Astrocyte (in vitro differentiated cells and primary cell): Measurements from ENCODE around the gene TUBA8. TPM values are rescaled to one million over a fixed set of nuclear protein-coding genes. Genes with fewer than 3 reads are reported as not detected.
"Not testable (repeated sequence)": the region's sequence is repeated elsewhere in the genome, so short reads cannot be mapped to it uniquely, and the experiment has no call there.

Source experiments
- DNase-seq: peaks from one replicate; pipeline ENCODE4 v3.0.0-alpha.2; 2010; ENCODE audit warnings: low read depth
- FAIRE-seq: peaks from 2 replicates; lab custom pipeline; 2011; peaks lifted over from hg19 to GRCh38; lab: Jason Lieb, UNC
- H2AFZ ChIP-seq: 2 replicates; pipeline ENCODE4 v1.6.0; 2012; ENCODE audit warnings: low read depth, low read length, inconsistent platforms
- H3K27ac ChIP-seq: 2 replicates; pipeline ENCODE4 v1.5.1; 2011; ENCODE audit warnings: low read depth, low read length, inconsistent platforms
- H3K27me3 ChIP-seq: 2 replicates; pipeline ENCODE4 v1.6.0; 2011; ENCODE audit warnings: low read length, inconsistent platforms; ENCODE audit not compliant: insufficient read depth
- H3K36me3 ChIP-seq: 2 replicates; pipeline ENCODE4 v1.5.1; 2011; ENCODE audit warnings: low read length, inconsistent platforms; ENCODE audit not compliant: insufficient read depth
- H3K4me1 ChIP-seq: 2 replicates; pipeline ENCODE4 v1.5.1; 2011; ENCODE audit warnings: low read length, inconsistent platforms; ENCODE audit not compliant: insufficient read depth
- H3K4me2 ChIP-seq: 2 replicates; pipeline ENCODE4 v1.6.0; 2012; ENCODE audit warnings: low read length, inconsistent platforms
- H3K4me3 ChIP-seq: 2 replicates; pipeline ENCODE4 v1.5.1; 2011; ENCODE audit warnings: low read depth, mild to moderate bottlenecking, low read length, inconsistent platforms; ENCODE audit not compliant: insufficient read depth
- H3K79me2 ChIP-seq: 2 replicates; pipeline ENCODE4 v1.6.0; 2012; ENCODE audit warnings: mild to moderate bottlenecking, low read length, inconsistent platforms; ENCODE audit not compliant: insufficient read depth
- H3K9ac ChIP-seq: 2 replicates; pipeline ENCODE4 v1.6.0; 2012; ENCODE audit warnings: mild to moderate bottlenecking, low read length, inconsistent platforms
- H3K9me3 ChIP-seq: 2 replicates; pipeline ENCODE4 v1.5.1; 2012; ENCODE audit warnings: low read depth, mild to moderate bottlenecking, low read length, inconsistent platforms; ENCODE audit not compliant: insufficient read depth
- H4K20me1 ChIP-seq: 2 replicates; pipeline ENCODE4 v1.6.0; 2012; ENCODE audit warnings: low read length, inconsistent platforms; ENCODE audit not compliant: insufficient read depth
- H3K27ac Mint-ChIP-seq: one replicate; pipeline ENCODE4 v1.8.0; 2021; ENCODE audit warnings: mild to moderate bottlenecking, mixed read lengths; ENCODE audit not compliant: unreplicated experiment
- H3K27me3 Mint-ChIP-seq: one replicate; pipeline ENCODE4 v1.8.0; 2021; ENCODE audit warnings: low read depth, mixed read lengths; ENCODE audit not compliant: unreplicated experiment
- H3K36me3 Mint-ChIP-seq: one replicate; pipeline ENCODE4 v1.8.0; 2021; ENCODE audit warnings: low read depth, mixed read lengths; ENCODE audit not compliant: unreplicated experiment
- H3K4me1 Mint-ChIP-seq: one replicate; pipeline ENCODE4 v1.8.0; 2021; ENCODE audit warnings: low read depth, mixed read lengths; ENCODE audit not compliant: unreplicated experiment
- H3K4me3 Mint-ChIP-seq: one replicate; pipeline ENCODE4 v1.8.0; 2021; ENCODE audit warnings: mild to moderate bottlenecking, moderate library complexity, mixed read lengths; ENCODE audit not compliant: unreplicated experiment
- H3K9me3 Mint-ChIP-seq: one replicate; pipeline ENCODE4 v1.8.0; 2021; ENCODE audit warnings: mild to moderate bottlenecking, mixed read lengths; ENCODE audit not compliant: unreplicated experiment
- EZH2 ChIP-seq: IDR thresholded peaks from 2 replicates; pipeline ENCODE4 v1.6.1; 2012; ENCODE audit warnings: mild to moderate bottlenecking, low read length, inconsistent platforms; ENCODE audit not compliant: insufficient read depth
- total RNA-seq: library from RNA; stranded (reverse); gene quantifications from 2 replicates; pipeline ENCODE4 v1.2.1, GENCODE V29; 2021
- TF ChIP-seq, protein P1 (sequence below): IDR thresholded peaks from 2 replicates; pipeline ENCODE4 v1.5.1; 2011; ENCODE audit warnings: low read depth, mild to moderate bottlenecking, inconsistent platforms, low read length, moderate library complexity; ENCODE audit not compliant: insufficient read depth

TUBA8 gene
- total RNA-seq, 1 donor from 2014 or later = 0.79 TPM

DNA sequence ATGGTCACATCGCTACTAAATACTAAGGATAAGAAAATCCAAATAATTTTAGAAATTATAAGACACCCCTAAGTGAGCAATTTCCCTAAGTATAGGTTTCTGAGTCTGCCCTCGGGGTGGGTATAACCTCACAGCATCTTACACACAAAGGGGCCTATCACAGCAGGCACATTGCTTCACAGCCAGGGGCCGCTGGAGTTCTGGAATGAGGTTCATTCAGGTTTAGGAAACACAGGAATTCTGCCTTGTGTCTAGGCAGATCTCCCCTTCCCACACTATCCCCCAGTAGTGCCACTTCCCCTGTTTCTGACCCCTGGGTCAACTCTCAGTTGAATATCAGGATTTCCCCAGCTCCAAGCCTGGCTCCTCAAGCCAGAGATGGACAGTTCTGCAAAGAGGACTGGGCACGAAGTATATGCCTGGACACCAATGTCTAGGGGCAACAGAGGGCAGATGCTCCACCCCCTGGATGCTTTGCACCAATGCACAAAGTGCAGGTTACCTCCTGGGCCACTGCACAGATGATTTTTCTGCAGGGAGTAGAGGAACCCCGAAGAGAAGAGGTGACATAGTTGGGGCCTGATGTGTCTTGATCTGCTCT is 11.4 kb downstream of the TUBA8 start:
- Mint-ChIP-seq H3K36me3 (peaks cover 2% of the 10 kb centered on the region), H3K4me1 (peaks cover 5% of the 10 kb centered on the region), H3K4me3 (peak overlapping the region; percentile 40), H3K9me3 (no peaks in the 10 kb centered on the region), H3K27me3 (peaks cover 14% of the 10 kb centered on the region), H3K27ac (no peak overlapping the region)
- no peak overlapping the region for H3K4me2 ChIP-seq
- DNase-seq (no peak), FAIRE-seq (no peak)
- H3K36me3 ChIP-seq = no peaks in the 10 kb centered on the region
- H2AFZ ChIP-seq = no peak overlapping the region
- H3K4me1 ChIP-seq = no peaks in the 10 kb centered on the region
- H3K27me3 ChIP-seq = no peaks in the 10 kb centered on the region
- no peaks in the 10 kb centered on the region for H3K9me3 ChIP-seq
- no peaks in the 10 kb centered on the region for H4K20me1 ChIP-seq
- no peak for TF ChIP-seq EZH2
- TF ChIP-seq, protein P1, sequence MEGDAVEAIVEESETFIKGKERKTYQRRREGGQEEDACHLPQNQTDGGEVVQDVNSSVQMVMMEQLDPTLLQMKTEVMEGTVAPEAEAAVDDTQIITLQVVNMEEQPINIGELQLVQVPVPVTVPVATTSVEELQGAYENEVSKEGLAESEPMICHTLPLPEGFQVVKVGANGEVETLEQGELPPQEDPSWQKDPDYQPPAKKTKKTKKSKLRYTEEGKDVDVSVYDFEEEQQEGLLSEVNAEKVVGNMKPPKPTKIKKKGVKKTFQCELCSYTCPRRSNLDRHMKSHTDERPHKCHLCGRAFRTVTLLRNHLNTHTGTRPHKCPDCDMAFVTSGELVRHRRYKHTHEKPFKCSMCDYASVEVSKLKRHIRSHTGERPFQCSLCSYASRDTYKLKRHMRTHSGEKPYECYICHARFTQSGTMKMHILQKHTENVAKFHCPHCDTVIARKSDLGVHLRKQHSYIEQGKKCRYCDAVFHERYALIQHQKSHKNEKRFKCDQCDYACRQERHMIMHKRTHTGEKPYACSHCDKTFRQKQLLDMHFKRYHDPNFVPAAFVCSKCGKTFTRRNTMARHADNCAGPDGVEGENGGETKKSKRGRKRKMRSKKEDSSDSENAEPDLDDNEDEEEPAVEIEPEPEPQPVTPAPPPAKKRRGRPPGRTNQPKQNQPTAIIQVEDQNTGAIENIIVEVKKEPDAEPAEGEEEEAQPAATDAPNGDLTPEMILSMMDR = no peak
- no peak overlapping the region for H3K9ac ChIP-seq
- no peak overlapping the region for H3K4me3 ChIP-seq
- no peak overlapping the region for H3K27ac ChIP-seq
- no peaks in the 10 kb centered on the region for H3K79me2 ChIP-seq

DNA sequence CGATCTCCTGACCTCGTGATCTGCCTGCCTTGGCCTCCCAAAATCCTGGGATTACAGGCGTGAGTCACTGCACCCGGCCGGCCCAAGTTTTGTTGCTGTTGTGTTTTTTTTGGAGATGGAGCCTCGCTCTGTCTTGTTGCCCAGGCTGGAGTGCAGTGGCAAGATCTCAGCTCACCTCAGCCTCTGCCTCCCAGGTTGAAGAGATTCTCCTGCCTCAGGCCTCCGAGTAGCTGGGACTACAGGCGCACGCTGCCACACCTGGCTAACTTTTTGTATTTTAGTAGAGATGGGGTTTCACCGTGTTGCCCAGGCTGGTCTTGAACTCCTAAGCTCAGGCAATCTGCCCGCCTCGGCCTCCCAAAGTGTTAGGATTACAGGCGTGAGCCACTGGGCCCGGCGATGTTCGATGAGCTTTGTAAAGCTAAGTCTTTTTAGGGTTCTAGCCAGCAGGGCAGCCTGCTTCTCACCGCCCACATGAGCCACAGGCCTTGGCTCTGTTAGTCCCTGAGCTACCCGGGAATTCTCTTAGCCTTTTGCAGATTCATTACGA is 12.9 kb downstream of the TUBA8 start:
- not testable (repeated sequence) for H3K4me1 ChIP-seq, H3K27ac Mint-ChIP-seq, H4K20me1 ChIP-seq, H3K4me2 ChIP-seq, DNase-seq, H3K27me3 ChIP-seq, H3K36me3 Mint-ChIP-seq, H2AFZ ChIP-seq, H3K27ac ChIP-seq, H3K4me3 Mint-ChIP-seq, FAIRE-seq, H3K9ac ChIP-seq, H3K9me3 ChIP-seq, H3K9me3 Mint-ChIP-seq, H3K79me2 ChIP-seq, H3K4me1 Mint-ChIP-seq, H3K36me3 ChIP-seq, H3K4me3 ChIP-seq
- peaks cover 11% of the 10 kb centered on the region for H3K27me3 Mint-ChIP-seq

DNA sequence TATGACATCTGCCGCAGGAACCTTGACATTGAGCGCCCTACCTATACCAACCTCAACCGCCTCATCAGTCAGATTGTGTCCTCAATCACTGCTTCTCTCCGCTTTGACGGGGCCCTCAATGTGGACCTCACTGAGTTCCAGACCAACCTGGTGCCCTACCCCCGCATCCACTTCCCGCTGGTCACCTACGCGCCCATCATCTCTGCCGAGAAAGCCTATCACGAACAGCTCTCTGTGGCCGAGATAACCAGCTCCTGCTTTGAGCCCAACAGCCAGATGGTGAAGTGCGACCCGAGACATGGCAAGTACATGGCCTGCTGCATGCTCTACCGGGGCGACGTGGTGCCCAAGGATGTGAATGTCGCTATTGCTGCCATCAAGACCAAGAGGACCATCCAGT is 16.0 kb downstream of the TUBA8 start:
- no peak overlapping the region for H2AFZ ChIP-seq
- Mint-ChIP-seq H3K27me3 (peaks cover 19% of the 10 kb centered on the region), H3K4me3 (no peak overlapping the region), H3K36me3 (peaks cover 9% of the 10 kb centered on the region), H3K27ac (no peak overlapping the region), H3K4me1 (no peaks in the 10 kb centered on the region), H3K9me3 (peaks cover 4% of the 10 kb centered on the region)
- H3K9ac ChIP-seq = no peak overlapping the region
- H3K79me2 ChIP-seq = no peaks in the 10 kb centered on the region
- no peak overlapping the region for H3K4me3 ChIP-seq
- H3K36me3 ChIP-seq = no peaks in the 10 kb centered on the region
- TF ChIP-seq, protein P1 = no peak
- no peak for TF ChIP-seq EZH2
- no peak for FAIRE-seq
- no peaks in the 10 kb centered on the region for H3K4me1 ChIP-seq
- H3K9me3 ChIP-seq = no peaks in the 10 kb centered on the region
- H4K20me1 ChIP-seq = no peaks in the 10 kb centered on the region
- H3K27ac ChIP-seq = no peak overlapping the region
- no peak overlapping the region for H3K4me2 ChIP-seq
- no peaks in the 10 kb centered on the region for H3K27me3 ChIP-seq
- DNase-seq = no peak
